T1000 (cell line): ENCODE results near the gene FRG2B.
"Not testable (repeated sequence)": the region's sequence is repeated elsewhere in the genome, so short reads cannot be mapped to it uniquely, and the experiment has no call there.

Experiments
- DNase-seq: peaks from one replicate; lab custom pipeline; 2025; ENCODE audit warnings: mixed read lengths; lab: John Stamatoyannopoulos, UW

Gene FRG2B

GRCh38 chr10:133599869-133600268 lies 26.7 kb downstream of the FRG2B start:
- DNase-seq, result not testable (repeated sequence)

- no peak for DNase-seq
These were observed 33.9 kb downstream of the FRG2B start for GRCh38 chr10:133592716-133593115.

DNA sequence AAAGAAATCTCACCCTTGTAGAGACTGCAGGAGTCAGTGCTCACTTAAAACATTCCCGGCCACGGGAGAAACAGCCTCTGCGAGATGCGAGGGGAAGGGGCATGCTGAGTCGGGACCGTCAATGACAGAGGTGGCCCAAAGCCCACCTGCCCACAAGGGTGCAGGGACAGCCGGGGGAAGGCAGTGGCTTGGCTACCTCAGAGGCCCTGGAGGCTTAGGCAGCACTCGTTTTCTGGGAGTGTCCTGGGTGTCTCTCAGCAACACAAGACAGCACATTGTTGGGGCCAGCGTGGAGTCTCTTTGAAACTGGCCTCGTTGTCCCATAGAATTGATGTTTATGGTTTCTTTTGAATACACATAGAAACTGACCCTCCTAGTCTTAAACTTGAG lies 35.6 kb downstream of the FRG2B start:
- no peak for DNase-seq

GRCh38 chr10:133590226-133590969 lies 36.2 kb downstream of the FRG2B start:
- DNase-seq, result no peak

GRCh38 chr10:133577037-133577436 lies 49.6 kb downstream of the FRG2B start:
- not testable (repeated sequence) for DNase-seq
